Keratinocyte (primary cell): Measurements from ENCODE around the gene PKNOX2. TPM values are rescaled to one million over a fixed set of nuclear protein-coding genes. Genes with fewer than 3 reads are reported as not detected.

Source experiments
- DNase-seq: peaks from one replicate; pipeline ENCODE4 v3.0.0-alpha.2; 2011; ENCODE audit warnings: low read depth, missing footprints, low spot score
- FAIRE-seq: peaks from 2 replicates; lab custom pipeline; 2011; peaks lifted over from hg19 to GRCh38; lab: Jason Lieb, UNC
- H2AFZ ChIP-seq: 2 replicates; pipeline ENCODE4 v1.6.0; 2012; ENCODE audit warnings: low read length, control low read depth, inconsistent platforms; ENCODE audit not compliant: control insufficient read depth
- H3K27ac ChIP-seq: 2 replicates; pipeline ENCODE4 v1.5.1; 2011; ENCODE audit warnings: low read length; ENCODE audit not compliant: control insufficient read depth, insufficient read depth
- H3K27me3 ChIP-seq: 3 replicates; pipeline ENCODE4 v1.6.0; 2011; ENCODE audit warnings: low read length; ENCODE audit not compliant: control insufficient read depth, insufficient read depth; ENCODE audit errors: extremely low read depth
- H3K36me3 ChIP-seq, 2 experiments: 2 replicates in 1 of 2; 3 replicates in 1 of 2; pipeline ENCODE4 v1.5.1; 2011; ENCODE audit warnings: low read length in 2 of 2, mild to moderate bottlenecking in 1 of 2; ENCODE audit not compliant: control insufficient read depth in 2 of 2, insufficient read depth in 2 of 2; ENCODE audit errors: extremely low read depth in 1 of 2
- H3K4me1 ChIP-seq: 3 replicates; pipeline ENCODE4 v1.5.1; 2011; ENCODE audit warnings: low read length; ENCODE audit not compliant: control insufficient read depth, insufficient read depth; ENCODE audit errors: extremely low read depth
- H3K4me2 ChIP-seq: 3 replicates; pipeline ENCODE4 v1.6.0; 2011; ENCODE audit warnings: low read depth, low read length; ENCODE audit not compliant: control insufficient read depth, insufficient read depth; ENCODE audit errors: extremely low read depth
- H3K4me3 ChIP-seq, 3 experiments: fragments of 200-600 bp in 1 of 3; sonication (generic) in 1 of 3; 2 replicates in 2 of 3; 3 replicates in 1 of 3; pipeline ENCODE4 v1.5.1; 2011 to 2016; ENCODE audit warnings: low read length in 3 of 3, mild to moderate bottlenecking in 3 of 3, control low read depth in 2 of 3, inconsistent platforms in 1 of 3, low read depth in 1 of 3, mixed read lengths in 1 of 3, mixed run types in 1 of 3, moderate library complexity in 1 of 3; ENCODE audit not compliant: control insufficient read depth in 2 of 3, insufficient read depth in 2 of 3; ENCODE audit errors: extremely low read depth in 1 of 3
- H3K79me2 ChIP-seq: 2 replicates; pipeline ENCODE4 v1.6.0; 2012; ENCODE audit warnings: low read length; ENCODE audit not compliant: control insufficient read depth, insufficient read depth
- H3K9ac ChIP-seq: 3 replicates; pipeline ENCODE4 v1.6.0; 2011; ENCODE audit warnings: low read length; ENCODE audit not compliant: control insufficient read depth, insufficient read depth; ENCODE audit errors: extremely low read depth
- H3K9me1 ChIP-seq: 3 replicates; pipeline ENCODE4 v1.6.0; 2011; ENCODE audit warnings: low read length; ENCODE audit not compliant: control insufficient read depth, insufficient read depth; ENCODE audit errors: extremely low read depth
- H3K9me3 ChIP-seq: 2 replicates; pipeline ENCODE4 v1.5.1; 2012; ENCODE audit warnings: low read depth, low read length; ENCODE audit not compliant: control insufficient read depth
- H4K20me1 ChIP-seq: 3 replicates; pipeline ENCODE4 v1.6.0; 2011; ENCODE audit warnings: low read length; ENCODE audit not compliant: control insufficient read depth, insufficient read depth; ENCODE audit errors: extremely low read depth
- EZH2 ChIP-seq: IDR thresholded peaks from one replicate; pipeline ENCODE4 v1.6.1; 2012; ENCODE audit warnings: inconsistent platforms, mild to moderate bottlenecking, low read length, moderate library complexity
- dilution Hi-C: fragments of 300-500 bp; cut with MboI; formaldehyde crosslinking; loops from one replicate; pipeline ENCODE4 v1.7.0; 2020; ENCODE audit warnings: low sequenced_read_pairs; ENCODE audit not compliant: extremely low pct_ligation_motif_present
- polyA plus RNA-seq, 5 experiments: library from polyadenylated mRNA; depleted of rRNA in 3 of 5; stranded (reverse) in 3 of 5; stranded (forward) in 1 of 5; unstranded in 1 of 5; fragments of >200 nt; gene quantifications; 1 replicate in 1 of 5; 2 replicates in 3 of 5; 3 replicates in 1 of 5; pipeline versions ENCODE4 v1.2.1 to v1.2.3, GENCODE V29; 2011 to 2012; ENCODE audit warnings: missing spikeins in 2 of 5, low read depth in 1 of 5, low replicate concordance in 1 of 5
- TF ChIP-seq, protein P1 (sequence below), 3 experiments: IDR thresholded peaks in 1 of 3; conservative IDR thresholded peaks in 1 of 3; optimal IDR thresholded peaks in 1 of 3; 2 replicates in 2 of 3; 3 replicates in 1 of 3; pipeline versions ENCODE3 to v1.5.1; 2011; ENCODE audit warnings: low read length in 3 of 3, mild to moderate bottlenecking in 3 of 3, moderate library complexity in 2 of 3, control low read depth in 1 of 3, inconsistent platforms in 1 of 3; ENCODE audit not compliant: insufficient read depth in 2 of 3; ENCODE audit errors: extremely low read depth in 1 of 3

PKNOX2 gene
- polyA plus RNA-seq, 1 donor (not counting 4 experiments of a cell fraction or from before 2014, with no cell fraction given), result 0.05 TPM

DNA sequence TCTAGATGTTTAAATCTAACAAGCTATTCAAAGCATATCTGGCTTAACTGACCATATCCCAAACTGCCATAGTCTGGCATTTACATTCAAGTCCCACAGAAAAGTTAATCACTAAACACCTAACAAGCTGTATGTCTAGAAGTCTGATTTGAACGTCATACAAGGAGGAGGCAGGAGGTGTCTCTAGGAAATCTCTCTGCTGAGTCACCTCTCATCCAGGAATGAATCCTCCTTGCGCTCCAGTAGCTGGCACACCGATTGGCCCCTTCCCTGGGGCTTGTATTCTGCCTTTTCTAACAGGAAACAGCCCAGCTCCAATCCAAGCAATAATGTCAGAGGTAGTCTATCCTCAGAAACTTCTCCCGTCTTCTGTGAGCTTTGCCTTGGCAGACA, 299.7 kb downstream of the PKNOX2 start:
- Histone ChIP-seq H3K9ac (no peak overlapping the region), H3K9me3 (no peaks in the 10 kb centered on the region), H3K36me3 (peaks cover 22 to 38% of the 10 kb centered on the region in 2 experiments), H3K27ac (no peak overlapping the region), H2AFZ (no peak overlapping the region), H3K4me3 (no peak overlapping the region), H3K27me3 (no peaks in the 10 kb centered on the region), H3K4me1 (peaks cover 10% of the 10 kb centered on the region), H4K20me1 (no peaks in the 10 kb centered on the region), H3K4me2 (no peak overlapping the region), H3K79me2 (peaks cover 10% of the 10 kb centered on the region), H3K9me1 (no peaks in the 10 kb centered on the region)
- no peak for DNase-seq
- TF ChIP-seq EZH2, result no peak
- TF ChIP-seq, protein P1, sequence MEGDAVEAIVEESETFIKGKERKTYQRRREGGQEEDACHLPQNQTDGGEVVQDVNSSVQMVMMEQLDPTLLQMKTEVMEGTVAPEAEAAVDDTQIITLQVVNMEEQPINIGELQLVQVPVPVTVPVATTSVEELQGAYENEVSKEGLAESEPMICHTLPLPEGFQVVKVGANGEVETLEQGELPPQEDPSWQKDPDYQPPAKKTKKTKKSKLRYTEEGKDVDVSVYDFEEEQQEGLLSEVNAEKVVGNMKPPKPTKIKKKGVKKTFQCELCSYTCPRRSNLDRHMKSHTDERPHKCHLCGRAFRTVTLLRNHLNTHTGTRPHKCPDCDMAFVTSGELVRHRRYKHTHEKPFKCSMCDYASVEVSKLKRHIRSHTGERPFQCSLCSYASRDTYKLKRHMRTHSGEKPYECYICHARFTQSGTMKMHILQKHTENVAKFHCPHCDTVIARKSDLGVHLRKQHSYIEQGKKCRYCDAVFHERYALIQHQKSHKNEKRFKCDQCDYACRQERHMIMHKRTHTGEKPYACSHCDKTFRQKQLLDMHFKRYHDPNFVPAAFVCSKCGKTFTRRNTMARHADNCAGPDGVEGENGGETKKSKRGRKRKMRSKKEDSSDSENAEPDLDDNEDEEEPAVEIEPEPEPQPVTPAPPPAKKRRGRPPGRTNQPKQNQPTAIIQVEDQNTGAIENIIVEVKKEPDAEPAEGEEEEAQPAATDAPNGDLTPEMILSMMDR (optimal IDR thresholded peaks at IDR 0.05 in 1 of 3, IDR thresholded peaks at IDR 0.05 in 1 of 3, conservative IDR thresholded peaks at IDR 0.05 in 1 of 3; ENCODE audit: extremely low read depth in 1 of 3, insufficient read depth in 2 of 3, low read length in 3 of 3), result no peak
- dilution Hi-C loops, result no loop called here
- peak; percentile 98 for FAIRE-seq

DNA sequence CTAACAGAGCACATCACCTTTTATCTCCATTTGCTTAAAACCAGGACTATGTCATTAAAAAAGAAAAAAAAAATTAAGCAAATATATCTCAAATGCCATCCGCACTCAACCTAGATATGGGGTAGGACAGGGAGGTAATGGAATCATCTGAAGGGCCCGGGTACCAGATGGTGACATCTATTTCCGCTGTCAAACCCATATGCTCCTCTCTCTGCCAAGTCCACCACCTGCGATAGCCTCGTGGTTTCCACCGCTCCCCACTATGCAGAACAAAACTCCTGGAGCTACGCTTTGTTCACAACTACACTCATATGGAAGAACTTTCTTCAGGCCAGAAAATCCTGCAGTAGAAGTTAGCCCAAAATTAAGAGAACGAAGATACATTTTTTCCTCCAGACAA, 300.1 kb downstream of the PKNOX2 start:
- Histone ChIP-seq H3K27me3 (no peaks in the 10 kb centered on the region), H4K20me1 (no peaks in the 10 kb centered on the region), H3K4me2 (no peak overlapping the region), H3K4me3 (no peak overlapping the region), H3K79me2 (peaks cover 10% of the 10 kb centered on the region), H2AFZ (no peak overlapping the region), H3K4me1 (peaks cover 10% of the 10 kb centered on the region), H3K9me1 (no peaks in the 10 kb centered on the region), H3K9me3 (no peaks in the 10 kb centered on the region), H3K27ac (no peak overlapping the region), H3K9ac (no peak overlapping the region), H3K36me3 (peaks cover 22 to 39% of the 10 kb centered on the region in 2 experiments)
- no peak for TF ChIP-seq EZH2
- FAIRE-seq (no peak), DNase-seq (no peak)
- dilution Hi-C loops, result no loop called here

DNA sequence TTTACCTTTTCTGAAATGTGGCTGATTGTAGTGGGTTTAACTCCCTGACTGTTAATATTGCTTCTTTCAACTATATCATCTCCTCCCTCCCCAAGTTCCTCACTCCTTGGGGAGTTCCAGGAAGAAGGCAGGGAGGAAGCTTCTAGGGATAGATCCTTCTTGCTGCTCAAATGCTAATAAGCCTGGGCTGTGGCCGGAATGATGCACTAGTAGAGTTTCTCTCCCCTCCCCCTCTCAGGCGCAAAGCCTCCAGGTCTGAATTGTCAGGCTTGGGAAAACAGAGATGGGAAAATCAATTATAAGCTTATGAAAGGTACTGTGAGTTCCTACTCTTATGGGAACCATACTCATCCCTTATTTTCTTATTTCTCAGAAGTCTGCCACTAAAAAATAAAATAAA, 300.7 kb downstream of the PKNOX2 start:
- Histone ChIP-seq H3K4me2 (no peak overlapping the region), H3K9me1 (no peaks in the 10 kb centered on the region), H3K27me3 (no peaks in the 10 kb centered on the region), H3K4me1 (peaks cover 10% of the 10 kb centered on the region), H4K20me1 (no peaks in the 10 kb centered on the region), H3K9ac (no peak overlapping the region), H2AFZ (no peak overlapping the region), H3K27ac (no peak overlapping the region), H3K4me3 (no peak overlapping the region), H3K36me3 (peaks cover 21 to 37% of the 10 kb centered on the region in 2 experiments), H3K9me3 (no peaks in the 10 kb centered on the region), H3K79me2 (peaks cover 10% of the 10 kb centered on the region)
- DNase-seq (no peak), FAIRE-seq (no peak)
- no peak for TF ChIP-seq EZH2
- TF ChIP-seq, protein P1 (optimal IDR thresholded peaks at IDR 0.05 in 1 of 3, IDR thresholded peaks at IDR 0.05 in 1 of 3, conservative IDR thresholded peaks at IDR 0.05 in 1 of 3; ENCODE audit: extremely low read depth in 1 of 3, insufficient read depth in 2 of 3, low read length in 3 of 3), result no peak
- dilution Hi-C loops, result no loop called here
